GM18519 (cell line): ENCODE data around the gene BEAN1.
"Not testable (repeated sequence)": the region's sequence is repeated elsewhere in the genome, so short reads cannot be mapped to it uniquely, and the experiment has no call there.

ENCODE experiments used
- ATAC-seq: cut with Tn5 transposase; IDR thresholded peaks from one replicate; pipeline ENCODE4 v1.9.1; 2021; ENCODE audit warnings: mild to moderate bottlenecking, moderate library complexity; ENCODE audit not compliant: unreplicated experiment, low FRiP score

Gene BEAN1

GRCh38 chr16:66497921-66498320 is 70.8 kb downstream of the BEAN1 start:
- ATAC-seq = not testable (repeated sequence)

- ATAC-seq = not testable (repeated sequence)
Measured at GRCh38 chr16:66501563-66501962, 74.5 kb downstream of the BEAN1 start.

- ATAC-seq = no peak
Measured at GRCh38 chr16:66502020-66502913, 75.2 kb downstream of the BEAN1 start.

GRCh38 chr16:66503030-66503429 is 75.9 kb downstream of the BEAN1 start:
- no peak for ATAC-seq

GRCh38 chr16:66503612-66504011 is 76.5 kb downstream of the BEAN1 start:
- ATAC-seq = no peak

- ATAC-seq = no peak
Measured at GRCh38 chr16:66507731-66508239, 80.7 kb downstream of the BEAN1 start.

- no peak for ATAC-seq
Measured at GRCh38 chr16:66508248-66508913, 81.3 kb downstream of the BEAN1 start.

GRCh38 chr16:66508914-66509496 is 81.9 kb downstream of the BEAN1 start:
- ATAC-seq = no peak

- ATAC-seq = no peak
Measured at GRCh38 chr16:66509576-66509975, 82.5 kb downstream of the BEAN1 start.

- ATAC-seq = no peak
Measured at GRCh38 chr16:66510298-66510697, 83.2 kb downstream of the BEAN1 start.

- ATAC-seq = no peak
Measured at GRCh38 chr16:66510711-66511601, 83.9 kb downstream of the BEAN1 start.

GRCh38 chr16:66511602-66512271 is 84.6 kb downstream of the BEAN1 start:
- ATAC-seq = no peak

- no peak for ATAC-seq
Measured at GRCh38 chr16:66512272-66513110, 85.4 kb downstream of the BEAN1 start.

- no peak for ATAC-seq
Measured at GRCh38 chr16:66513111-66513723, 86.1 kb downstream of the BEAN1 start.

- not testable (repeated sequence) for ATAC-seq
Measured at GRCh38 chr16:66514391-66514790, 87.3 kb downstream of the BEAN1 start.

- not testable (repeated sequence) for ATAC-seq
Measured at GRCh38 chr16:66514980-66515595, 88.0 kb downstream of the BEAN1 start.

GRCh38 chr16:66515596-66516508 is 88.8 kb downstream of the BEAN1 start:
- peak; percentile 7 for ATAC-seq
